Glutamatergic neuron (in vitro differentiated cells): ENCODE measurements around the gene CDK2. TPM values are rescaled to one million over a fixed set of nuclear protein-coding genes. Genes with fewer than 3 reads are reported as not detected.
A peak's percentile ranks its signal among the peaks of the same experiment; 100 is the strongest.

ENCODE experiments used
- DNase-seq: peaks from one replicate; pipeline ENCODE4 v3.0.0; 2022
- H3K27ac Mint-ChIP-seq: one replicate; pipeline ENCODE4 v1.8.0; 2020; ENCODE audit warnings: mild to moderate bottlenecking, mixed read lengths, inconsistent platforms; ENCODE audit not compliant: unreplicated experiment
- H3K27me3 Mint-ChIP-seq: one replicate; pipeline ENCODE4 v1.8.0; 2020; ENCODE audit warnings: mild to moderate bottlenecking, moderate library complexity, mixed read lengths, inconsistent platforms; ENCODE audit not compliant: unreplicated experiment
- H3K36me3 Mint-ChIP-seq: one replicate; pipeline ENCODE4 v1.8.0; 2020; ENCODE audit warnings: mild to moderate bottlenecking, mixed read lengths, inconsistent platforms; ENCODE audit not compliant: unreplicated experiment
- H3K4me1 Mint-ChIP-seq: one replicate; pipeline ENCODE4 v1.8.0; 2020; ENCODE audit warnings: mild to moderate bottlenecking, low read depth, mixed read lengths, inconsistent platforms; ENCODE audit not compliant: unreplicated experiment
- H3K4me3 Mint-ChIP-seq: one replicate; pipeline ENCODE4 v1.8.0; 2020; ENCODE audit warnings: mild to moderate bottlenecking, mixed read lengths, inconsistent platforms; ENCODE audit not compliant: unreplicated experiment
- H3K9me3 Mint-ChIP-seq: one replicate; pipeline ENCODE4 v1.8.0; 2020; ENCODE audit warnings: mild to moderate bottlenecking, moderate library complexity, mixed read lengths, inconsistent platforms; ENCODE audit not compliant: unreplicated experiment
- total RNA-seq: library from RNA; stranded (reverse); fragmentation: NEBNext Ultra II Directional; extraction: Animal tissue kit (Norgen Biotek cat#: 25700); gene quantifications from one replicate; pipeline ENCODE4 v1.2.1, GENCODE V29; 2021; ENCODE audit not compliant: unreplicated experiment
- TF ChIP-seq, protein P1 (sequence below): fragments of 200-600 bp; sonication (generic); IDR thresholded peaks from one replicate; pipeline ENCODE4 v1.5.0; 2021; ENCODE audit not compliant: partially characterized antibody, unreplicated experiment

Gene CDK2
- total RNA-seq, 1 donor from 2014 or later: 20.5 TPM

DNA sequence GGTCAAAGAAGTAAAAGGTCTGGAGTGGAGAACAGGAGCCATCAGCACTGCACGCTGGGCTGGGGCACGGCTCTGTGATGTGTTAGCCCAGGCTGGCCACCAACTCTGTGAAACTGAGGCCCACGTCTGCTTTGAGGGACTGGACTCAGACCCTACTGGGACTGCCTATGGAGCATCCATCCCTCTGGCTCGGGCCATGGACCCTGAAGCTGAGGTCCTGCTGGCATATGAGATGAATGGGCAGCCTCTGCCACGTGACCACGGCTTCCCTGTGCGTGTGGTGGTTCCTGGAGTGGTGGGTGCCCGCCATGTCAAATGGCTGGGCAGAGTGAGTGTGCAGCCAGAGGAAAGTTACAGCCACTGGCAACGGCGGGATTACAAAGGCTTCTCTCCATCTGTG, 37.6 kb downstream of the CDK2 start:
- Mint-ChIP-seq H3K9me3 (peaks cover 8% of the 10 kb centered on the region), H3K27ac (no peak overlapping the region), H3K4me3 (no peak overlapping the region), H3K36me3 (no peaks in the 10 kb centered on the region), H3K27me3 (peaks cover 5% of the 10 kb centered on the region), H3K4me1 (peaks cover 5% of the 10 kb centered on the region)
- no peak for DNase-seq
- TF ChIP-seq, protein P1, sequence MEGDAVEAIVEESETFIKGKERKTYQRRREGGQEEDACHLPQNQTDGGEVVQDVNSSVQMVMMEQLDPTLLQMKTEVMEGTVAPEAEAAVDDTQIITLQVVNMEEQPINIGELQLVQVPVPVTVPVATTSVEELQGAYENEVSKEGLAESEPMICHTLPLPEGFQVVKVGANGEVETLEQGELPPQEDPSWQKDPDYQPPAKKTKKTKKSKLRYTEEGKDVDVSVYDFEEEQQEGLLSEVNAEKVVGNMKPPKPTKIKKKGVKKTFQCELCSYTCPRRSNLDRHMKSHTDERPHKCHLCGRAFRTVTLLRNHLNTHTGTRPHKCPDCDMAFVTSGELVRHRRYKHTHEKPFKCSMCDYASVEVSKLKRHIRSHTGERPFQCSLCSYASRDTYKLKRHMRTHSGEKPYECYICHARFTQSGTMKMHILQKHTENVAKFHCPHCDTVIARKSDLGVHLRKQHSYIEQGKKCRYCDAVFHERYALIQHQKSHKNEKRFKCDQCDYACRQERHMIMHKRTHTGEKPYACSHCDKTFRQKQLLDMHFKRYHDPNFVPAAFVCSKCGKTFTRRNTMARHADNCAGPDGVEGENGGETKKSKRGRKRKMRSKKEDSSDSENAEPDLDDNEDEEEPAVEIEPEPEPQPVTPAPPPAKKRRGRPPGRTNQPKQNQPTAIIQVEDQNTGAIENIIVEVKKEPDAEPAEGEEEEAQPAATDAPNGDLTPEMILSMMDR: no peak

DNA sequence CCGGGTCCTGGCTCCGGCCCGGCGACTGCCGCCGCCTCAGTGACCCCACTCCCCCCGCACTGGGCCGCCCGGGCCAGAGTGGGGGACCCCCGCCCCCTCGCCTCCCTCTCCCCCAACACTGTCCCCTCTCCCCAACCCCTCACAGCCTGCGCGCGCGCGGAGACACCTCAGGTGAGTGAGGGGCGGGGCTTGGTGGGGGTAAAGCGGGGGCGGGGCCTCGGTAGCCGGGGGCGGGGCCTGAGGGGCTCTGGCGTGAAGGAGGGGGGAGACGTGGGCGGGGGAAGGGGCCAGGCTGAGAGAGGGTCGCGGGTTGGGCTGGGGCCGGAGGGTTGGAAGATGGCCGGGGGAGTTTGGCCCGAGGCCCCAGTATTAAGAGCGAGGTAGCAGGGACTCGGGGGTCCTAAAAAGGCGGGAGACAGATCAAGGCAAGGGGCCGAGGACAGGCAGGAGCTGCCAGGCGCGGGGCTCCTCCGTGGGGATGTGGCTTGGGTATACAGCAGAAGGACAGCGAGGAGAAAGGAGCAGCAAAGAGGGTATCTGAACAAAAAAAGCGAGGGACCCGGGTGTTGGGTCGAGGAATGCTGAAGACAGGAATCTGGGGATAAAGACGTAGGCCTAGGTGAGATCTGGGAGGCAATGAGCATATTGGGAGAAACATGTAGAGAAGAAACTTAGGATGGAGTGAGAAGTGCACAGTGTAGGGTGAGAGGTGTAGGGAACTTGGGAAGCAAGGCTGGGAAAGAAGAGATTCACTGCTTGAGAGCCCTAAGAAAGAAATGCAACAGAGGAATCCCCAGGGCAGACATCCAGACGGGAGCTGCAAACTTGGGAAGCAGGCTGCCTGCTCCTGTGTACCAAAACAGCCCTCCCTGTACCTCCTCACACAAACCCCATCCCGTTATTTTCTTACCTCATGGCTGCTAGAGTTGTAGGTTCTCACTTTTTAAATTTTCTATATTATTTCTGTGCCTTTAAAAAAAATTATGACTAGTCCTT, 41.2 kb downstream of the CDK2 start:
- Mint-ChIP-seq H3K4me1 (peaks cover 5% of the 10 kb centered on the region), H3K36me3 (no peaks in the 10 kb centered on the region), H3K4me3 (peak overlapping the region; percentile 87), H3K9me3 (peaks cover 2% of the 10 kb centered on the region), H3K27ac (peak overlapping the region; percentile 53), H3K27me3 (peaks cover 8% of the 10 kb centered on the region)
- DNase-seq: peak; percentile 79
- TF ChIP-seq, protein P1: no peak

- H3K9me3 Mint-ChIP-seq: peaks cover 2% of the 10 kb centered on the region
- TF ChIP-seq, protein P1: no peak
- no peak overlapping the region for H3K4me3 Mint-ChIP-seq
- peaks cover 5% of the 10 kb centered on the region for H3K4me1 Mint-ChIP-seq
- H3K27me3 Mint-ChIP-seq: peaks cover 7% of the 10 kb centered on the region
- H3K27ac Mint-ChIP-seq: no peak overlapping the region
- no peak for DNase-seq
- no peaks in the 10 kb centered on the region for H3K36me3 Mint-ChIP-seq
These were observed 43.5 kb downstream of the CDK2 start for GRCh38 chr12:56010111-56010570.

- TF ChIP-seq, protein P1: no peak
- Mint-ChIP-seq H3K36me3 (no peaks in the 10 kb centered on the region), H3K4me3 (no peak overlapping the region), H3K27ac (no peak overlapping the region), H3K4me1 (peaks cover 5% of the 10 kb centered on the region), H3K27me3 (peaks cover 6% of the 10 kb centered on the region), H3K9me3 (peaks cover 4% of the 10 kb centered on the region)
- no peak for DNase-seq
These were observed 45.0 kb downstream of the CDK2 start for GRCh38 chr12:56011509-56012090.
